Neutrophil (primary cell): ENCODE measurements around the gene CD6.

Experiments used
- H3K27ac ChIP-seq: fragments of 200-600 bp; sonication (generic); 2 replicates; pipeline ENCODE4 v1.5.1; 2016; ENCODE audit warnings: mild to moderate bottlenecking, moderate library complexity
- H3K27me3 ChIP-seq: fragments of 200-600 bp; sonication (generic); 2 replicates; pipeline ENCODE4 v1.6.0; 2016; ENCODE audit warnings: mild to moderate bottlenecking
- H3K36me3 ChIP-seq: fragments of 200-600 bp; sonication (generic); 2 replicates; pipeline ENCODE4 v1.5.1; 2017
- H3K4me1 ChIP-seq, 2 experiments: fragments of 200-600 bp in 1 of 2; sonication (generic) in 1 of 2; 1 replicate in 1 of 2; 2 replicates in 1 of 2; pipeline versions ENCODE4 v1.5.1 to v1.6.1; 2013 to 2016; ENCODE audit warnings: low read depth in 1 of 2, low read length in 1 of 2, mild to moderate bottlenecking in 1 of 2, moderate library complexity in 1 of 2; ENCODE audit not compliant: control insufficient read depth in 1 of 2, insufficient read depth in 1 of 2
- H3K4me3 ChIP-seq, 2 experiments: fragments of 200-600 bp in 1 of 2; sonication (generic) in 1 of 2; 1 replicate in 1 of 2; 2 replicates in 1 of 2; pipeline ENCODE4 v1.5.1; 2013 to 2016; ENCODE audit warnings: low read depth in 1 of 2, low read length in 1 of 2, mild to moderate bottlenecking in 1 of 2, moderate library complexity in 1 of 2
- H3K9me3 ChIP-seq: fragments of 200-600 bp; sonication (generic); 2 replicates; pipeline ENCODE4 v1.5.1; 2016
- TF ChIP-seq, protein P1 (sequence below): fragments of 200-600 bp; sonication (generic); IDR thresholded peaks from 2 replicates; pipeline ENCODE4 v1.5.1; 2016; ENCODE audit warnings: antibody characterized with exemption

Gene CD6

GRCh38 chr11:61032824-61033223, 61.3 kb downstream of the CD6 start:
- Histone ChIP-seq H3K36me3 (no peaks in the 10 kb centered on the region), H3K27me3 (peaks cover 11% of the 10 kb centered on the region), H3K27ac (no peak overlapping the region), H3K4me3 (no peak overlapping the region), H3K9me3 (no peaks in the 10 kb centered on the region), H3K4me1 (no peaks in the 10 kb centered on the region)
- TF ChIP-seq, protein P1, sequence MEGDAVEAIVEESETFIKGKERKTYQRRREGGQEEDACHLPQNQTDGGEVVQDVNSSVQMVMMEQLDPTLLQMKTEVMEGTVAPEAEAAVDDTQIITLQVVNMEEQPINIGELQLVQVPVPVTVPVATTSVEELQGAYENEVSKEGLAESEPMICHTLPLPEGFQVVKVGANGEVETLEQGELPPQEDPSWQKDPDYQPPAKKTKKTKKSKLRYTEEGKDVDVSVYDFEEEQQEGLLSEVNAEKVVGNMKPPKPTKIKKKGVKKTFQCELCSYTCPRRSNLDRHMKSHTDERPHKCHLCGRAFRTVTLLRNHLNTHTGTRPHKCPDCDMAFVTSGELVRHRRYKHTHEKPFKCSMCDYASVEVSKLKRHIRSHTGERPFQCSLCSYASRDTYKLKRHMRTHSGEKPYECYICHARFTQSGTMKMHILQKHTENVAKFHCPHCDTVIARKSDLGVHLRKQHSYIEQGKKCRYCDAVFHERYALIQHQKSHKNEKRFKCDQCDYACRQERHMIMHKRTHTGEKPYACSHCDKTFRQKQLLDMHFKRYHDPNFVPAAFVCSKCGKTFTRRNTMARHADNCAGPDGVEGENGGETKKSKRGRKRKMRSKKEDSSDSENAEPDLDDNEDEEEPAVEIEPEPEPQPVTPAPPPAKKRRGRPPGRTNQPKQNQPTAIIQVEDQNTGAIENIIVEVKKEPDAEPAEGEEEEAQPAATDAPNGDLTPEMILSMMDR, result no peak

DNA sequence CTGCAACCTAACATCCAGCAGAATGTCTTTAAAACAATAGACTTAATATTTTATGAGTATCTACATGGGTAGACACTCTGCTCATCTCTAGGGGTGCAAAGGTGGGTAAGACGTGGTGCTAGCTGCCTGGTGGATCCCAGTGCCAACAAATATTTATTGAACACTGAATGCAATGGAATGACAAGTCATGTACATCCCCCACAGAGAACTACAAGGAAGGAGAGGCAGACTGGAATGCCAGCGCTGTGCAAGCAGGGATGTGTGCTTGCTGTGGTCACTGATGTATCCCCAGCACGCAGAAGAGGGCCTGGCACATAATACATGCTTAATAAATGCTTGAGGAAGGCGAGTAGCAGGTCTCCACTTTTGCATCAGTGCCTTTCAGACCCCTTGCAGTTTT, 61.9 kb downstream of the CD6 start:
- Histone ChIP-seq H3K9me3 (no peaks in the 10 kb centered on the region), H3K36me3 (no peaks in the 10 kb centered on the region), H3K4me3 (no peak overlapping the region), H3K27ac (no peak overlapping the region), H3K4me1 (no peaks in the 10 kb centered on the region), H3K27me3 (peaks cover 5% of the 10 kb centered on the region)
- TF ChIP-seq, protein P1, result no peak

GRCh38 chr11:61034111-61034510, 62.6 kb downstream of the CD6 start:
- Histone ChIP-seq H3K9me3 (no peaks in the 10 kb centered on the region), H3K27me3 (no peaks in the 10 kb centered on the region), H3K4me3 (no peak overlapping the region), H3K4me1 (no peaks in the 10 kb centered on the region), H3K27ac (no peak overlapping the region), H3K36me3 (no peaks in the 10 kb centered on the region)
- TF ChIP-seq, protein P1, result no peak

DNA sequence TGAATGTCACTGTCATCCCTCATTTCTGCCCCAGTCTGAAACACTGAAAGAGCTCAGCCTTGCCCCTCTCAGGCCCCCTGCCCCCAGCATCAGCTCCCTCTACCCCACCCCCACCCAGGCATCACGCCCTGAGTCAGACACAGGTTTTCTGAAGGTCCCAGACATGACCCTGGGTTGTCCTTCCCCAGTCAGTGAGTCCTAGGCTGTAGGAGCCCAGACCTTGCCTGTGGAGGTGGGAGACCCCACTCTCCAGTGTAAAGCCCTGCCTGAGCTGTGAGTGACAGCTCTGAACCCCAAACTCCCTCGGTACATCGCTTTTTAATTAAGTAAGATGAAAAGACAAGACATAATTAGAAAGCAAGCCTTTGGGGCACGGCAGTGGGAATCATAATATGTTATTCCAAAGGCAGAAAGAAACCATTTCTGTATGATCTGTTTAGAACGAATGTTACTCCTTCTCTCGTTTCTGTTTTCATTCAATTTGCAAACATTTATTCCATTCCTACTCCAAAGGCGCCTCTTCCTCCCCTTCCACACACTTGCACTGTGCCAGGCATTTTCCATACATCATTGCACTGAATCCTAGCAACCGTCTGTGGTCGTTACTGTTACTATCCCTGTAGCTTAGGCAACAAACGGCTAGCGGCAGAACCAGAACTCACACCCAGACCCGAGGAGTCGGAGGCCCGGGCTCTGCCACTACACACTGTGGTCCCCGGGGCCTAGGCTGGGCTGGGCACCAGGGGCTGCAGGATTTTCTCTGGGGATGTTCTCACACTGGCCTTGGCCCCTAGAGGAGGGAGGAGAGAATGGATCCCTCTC, 63.4 kb downstream of the CD6 start:
- H3K4me1 ChIP-seq, result no peaks in the 10 kb centered on the region
- TF ChIP-seq, protein P1, result no peak
- H3K27me3 ChIP-seq, result no peaks in the 10 kb centered on the region
- no peaks in the 10 kb centered on the region for H3K36me3 ChIP-seq
- no peak overlapping the region for H3K27ac ChIP-seq
- H3K4me3 ChIP-seq, result no peak overlapping the region
- H3K9me3 ChIP-seq, result no peaks in the 10 kb centered on the region

DNA sequence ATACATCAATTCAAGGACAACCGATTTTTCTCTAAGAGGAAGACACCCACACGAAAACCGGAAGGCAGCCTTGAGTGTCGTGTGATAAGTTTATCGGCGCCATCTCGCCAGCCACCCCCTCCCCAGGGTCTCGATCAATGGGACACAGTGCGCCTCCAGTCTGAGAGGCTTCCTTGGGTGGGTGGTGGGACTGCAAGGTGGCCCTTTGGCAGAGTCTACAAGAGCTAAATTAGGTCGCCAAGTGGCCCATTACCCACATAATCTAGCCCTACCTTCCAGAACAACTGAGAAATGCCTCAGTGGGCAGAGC, 64.0 kb downstream of the CD6 start:
- TF ChIP-seq, protein P1, result no peak
- H3K4me1 ChIP-seq, result no peaks in the 10 kb centered on the region
- no peaks in the 10 kb centered on the region for H3K27me3 ChIP-seq
- no peaks in the 10 kb centered on the region for H3K36me3 ChIP-seq
- H3K9me3 ChIP-seq, result no peaks in the 10 kb centered on the region
- no peak overlapping the region for H3K4me3 ChIP-seq
- H3K27ac ChIP-seq, result no peak overlapping the region
